A673 (cell line): Measurements from ENCODE around the gene NCK1. TPM values are rescaled to one million over a fixed set of nuclear protein-coding genes. Genes with fewer than 3 reads are reported as not detected.
A peak's percentile ranks its signal among the peaks of the same experiment; 100 is the strongest.
"Not testable (repeated sequence)": the region's sequence is repeated elsewhere in the genome, so short reads cannot be mapped to it uniquely, and the experiment has no call there.

Experiments
- BruUV-seq: library from RNA; stranded (reverse); fragments of 400-500 nt; replicated peaks from 2 replicates; lab custom pipeline; 2021; lab: Mats Ljungman, UMichigan
- CTCF ChIA-PET: fragments of 300-600 bp; sonication (Branson Sonifier 250); formaldehyde crosslinking; loops from one replicate; lab custom pipeline; 2022; ENCODE audit warnings: antibody characterized with exemption; lab: Charles Lee
- POLR2A ChIA-PET: fragments of 300-600 bp; sonication (Branson Sonifier 250); formaldehyde crosslinking; loops from one replicate; lab custom pipeline; 2022; ENCODE audit warnings: antibody characterized with exemption; ENCODE audit not compliant: low non-redundant PET; lab: Charles Lee
- DNase-seq: peaks from one replicate; pipeline ENCODE4 v3.0.0-alpha.2; 2015; ENCODE audit warnings: low spot score
- H3K27ac ChIP-seq: fragments of 200-600 bp; sonication (generic); 2 replicates; pipeline ENCODE4 v1.5.1; 2016; ENCODE audit warnings: mixed run types, low read depth, mild to moderate bottlenecking, mixed read lengths, antibody characterized with exemption, low read length; ENCODE audit not compliant: poor library complexity, severe bottlenecking
- H3K27me3 ChIP-seq: fragments of 200-600 bp; sonication (generic); replicated peaks from 2 replicates; pipeline ENCODE4 v1.6.1; 2017; ENCODE audit warnings: mixed run types, low read depth, mild to moderate bottlenecking, mixed read lengths, antibody characterized with exemption, low read length; ENCODE audit not compliant: insufficient read depth, poor library complexity
- H3K36me3 ChIP-seq: fragments of 200-600 bp; sonication (generic); 2 replicates; pipeline ENCODE4 v1.6.1; 2016; ENCODE audit warnings: mixed run types, mild to moderate bottlenecking, mixed read lengths, antibody characterized with exemption, low read length; ENCODE audit not compliant: insufficient read depth, poor library complexity, severe bottlenecking
- H3K4me1 ChIP-seq: fragments of 200-600 bp; sonication (generic); 2 replicates; pipeline ENCODE4 v1.6.1; 2017; ENCODE audit warnings: mixed run types, mild to moderate bottlenecking, mixed read lengths, antibody characterized with exemption, low read length; ENCODE audit not compliant: insufficient read depth, poor library complexity, severe bottlenecking
- H3K4me3 ChIP-seq: fragments of 200-600 bp; sonication (generic); 2 replicates; pipeline ENCODE4 v1.5.1; 2016; ENCODE audit warnings: low read depth, mixed run types, mild to moderate bottlenecking, mixed read lengths, low read length; ENCODE audit not compliant: poor library complexity, severe bottlenecking
- H3K9me3 ChIP-seq: fragments of 200-600 bp; sonication (generic); 2 replicates; pipeline ENCODE4 v1.6.1; 2016; ENCODE audit warnings: mixed run types, low read depth, mild to moderate bottlenecking, mixed read lengths, antibody characterized with exemption, low read length; ENCODE audit not compliant: poor library complexity, severe bottlenecking
- CTCF ChIP-seq: fragments of 300-800, 200-600 bp; sonication (generic); conservative IDR thresholded peaks from 2 replicates; pipeline ENCODE4 v1.5.1; 2017; ENCODE audit warnings: low read depth, mild to moderate bottlenecking, antibody characterized with exemption, low read length, moderate library complexity, mixed read lengths
- EZH2 ChIP-seq: fragments of 200-600 bp; sonication (generic); IDR thresholded peaks from 2 replicates; pipeline ENCODE4 v1.6.1; 2017; ENCODE audit warnings: borderline replicate concordance, low read depth, mild to moderate bottlenecking, mixed read lengths, antibody characterized with exemption, low read length; ENCODE audit not compliant: poor library complexity, severe bottlenecking
- intact Hi-C: fragments of 100-400 bp; cut with micrococcal nuclease; formaldehyde crosslinking; loops from one replicate; pipeline ENCODE4 v1.10.0; 2022; ENCODE audit not compliant: unreplicated experiment
- total RNA-seq: library from RNA; stranded (reverse); gene quantifications from 2 replicates; pipeline ENCODE4 v1.2.3, GENCODE V29; 2021

The NCK1 gene
- total RNA-seq, 1 experiment from 2014 or later, result 50.2 TPM

GRCh38 chr3:136901391-136901790, 39.4 kb downstream of the NCK1 start:
- H3K4me3 ChIP-seq, result no peak overlapping the region
- no peak for TF ChIP-seq EZH2
- no peak for TF ChIP-seq CTCF
- H3K27ac ChIP-seq, result peak overlapping the region; percentile 30
- DNase-seq, result peak; percentile 32
- H3K36me3 ChIP-seq, result peaks cover 12% of the 10 kb centered on the region
- peaks cover 31% of the 10 kb centered on the region for H3K4me1 ChIP-seq
- H3K27me3 ChIP-seq, result no peaks in the 10 kb centered on the region
- ChIA-PET POLR2A (interaction anchor here (0.7 kb wide), 1 partner anchor 199 kb away, joined by 5 read pairs; no protein-coding TSS in a partner anchor), CTCF (no interaction called here)
- intact Hi-C loops, result no loop called here
- BruUV-seq, result no TSS peak
- peaks cover 32% of the 10 kb centered on the region for H3K9me3 ChIP-seq

- POLR2A ChIA-PET, result interaction anchor here (0.6 kb wide), 1 partner anchor 150 kb away, joined by 12 read pairs; the partner anchor contains the start of gene STAG1
- H3K27ac ChIP-seq, intact Hi-C loops, H3K4me3 ChIP-seq, BruUV-seq, CTCF ChIA-PET, H3K27me3 ChIP-seq, DNase-seq: not testable (repeated sequence)
- H3K9me3 ChIP-seq, result peaks cover 32% of the 10 kb centered on the region
- peaks cover 33% of the 10 kb centered on the region for H3K4me1 ChIP-seq
- H3K36me3 ChIP-seq, result peaks cover 12% of the 10 kb centered on the region
Observed at GRCh38 chr3:136902530-136902929, 40.5 kb downstream of the NCK1 start.

DNA sequence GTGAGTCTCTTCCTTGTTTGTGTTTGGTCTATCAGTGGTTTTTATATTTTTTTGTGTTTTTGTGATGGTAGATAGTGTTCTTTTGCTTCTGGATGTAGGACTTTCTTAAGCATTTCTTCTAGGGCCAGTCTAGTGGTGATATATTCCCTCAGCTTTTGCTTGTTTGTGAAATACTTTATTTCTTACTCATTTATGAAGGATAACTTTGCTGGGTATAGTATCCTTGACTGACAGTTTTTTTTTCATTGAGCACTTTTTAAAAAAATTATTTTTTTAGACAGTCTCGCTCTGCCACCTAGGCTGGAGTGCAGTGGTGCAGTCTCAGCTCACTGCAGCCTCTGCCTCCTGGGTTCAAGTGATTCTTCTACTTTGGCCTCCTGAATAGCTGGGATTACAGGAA, 41.9 kb downstream of the NCK1 start:
- intact Hi-C loops, result no loop called here
- H3K27me3 ChIP-seq, result no peaks in the 10 kb centered on the region
- TF ChIP-seq EZH2 (no peak), CTCF (no peak)
- ChIA-PET CTCF (no interaction called here), POLR2A (no interaction called here)
- H3K9me3 ChIP-seq, result peaks cover 32% of the 10 kb centered on the region
- no peak for DNase-seq
- H3K36me3 ChIP-seq, result peaks cover 12% of the 10 kb centered on the region
- no peak overlapping the region for H3K4me3 ChIP-seq
- BruUV-seq, result no TSS peak
- peaks cover 38% of the 10 kb centered on the region for H3K4me1 ChIP-seq
- no peak overlapping the region for H3K27ac ChIP-seq

DNA sequence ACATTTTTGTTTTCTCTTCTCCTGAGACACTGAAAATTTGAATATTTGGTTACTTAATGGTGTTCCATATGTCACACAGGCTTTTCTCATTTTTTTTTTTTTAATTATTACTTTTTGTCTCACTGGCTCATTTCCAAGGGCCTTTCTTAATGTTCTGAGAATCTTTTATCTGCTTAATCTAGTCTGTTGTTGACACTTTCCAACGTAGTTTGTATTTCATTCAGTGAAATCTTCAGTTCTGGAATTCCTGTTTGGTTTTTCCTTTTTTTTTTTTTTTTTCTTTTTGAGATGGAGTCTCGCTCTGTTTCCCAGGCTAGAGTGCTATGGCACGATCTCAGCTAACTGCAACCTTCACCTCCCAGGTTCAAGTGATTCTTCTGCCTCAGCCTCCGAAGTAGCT, 42.7 kb downstream of the NCK1 start:
- intact Hi-C loops, result no loop called here
- POLR2A ChIA-PET, result no interaction called here

More for the DNA sequence above, 42.7 kb downstream of the NCK1 start:
- no peak overlapping the region for H3K4me3 ChIP-seq
- H3K27me3 ChIP-seq, result no peaks in the 10 kb centered on the region
- H3K9me3 ChIP-seq, result peaks cover 31% of the 10 kb centered on the region
- CTCF ChIA-PET, result no interaction called here
- DNase-seq, result no peak
- H3K36me3 ChIP-seq, result peaks cover 12% of the 10 kb centered on the region
- TF ChIP-seq CTCF, result no peak
- no peak for TF ChIP-seq EZH2
- BruUV-seq, result no TSS peak
- H3K4me1 ChIP-seq, result peaks cover 45% of the 10 kb centered on the region
- no peak overlapping the region for H3K27ac ChIP-seq
